22Rv1 (cell line): Measurements from ENCODE around the gene ZMYND19.

Experiments
- H3K27ac ChIP-seq: fragments of 450-650 bp; 2 replicates; pipeline ENCODE4 v1.5.1; 2017
- CTCF ChIP-seq: fragments of 450-650 bp; IDR thresholded peaks from 2 replicates; pipeline ENCODE4 v1.5.1; 2017; ENCODE audit warnings: mild to moderate bottlenecking
- ZFX ChIP-seq: fragments of 450-650 bp; IDR thresholded peaks from 2 replicates; pipeline ENCODE4 v1.6.1; 2017; ENCODE audit warnings: antibody characterized with exemption, borderline replicate concordance

The ZMYND19 gene

GRCh38 chr9:137619240-137620047, 29.1 kb upstream of the ZMYND19 start:
- TF ChIP-seq ZFX (no peak), CTCF (no peak)

GRCh38 chr9:137618105-137619067, 28.1 kb upstream of the ZMYND19 start, which contains the start of gene EHMT1:
TSS of gene EHMT1 (plus strand) at chr9:137619005. CDS start at chr9:137619029, 24 bp downstream.
- H3K27ac ChIP-seq = peak within 1 kb of the TSS; percentile 100
- no peak for TF ChIP-seq ZFX
- TF ChIP-seq CTCF = peak; percentile 31

More at GRCh38 chr9:137619240-137620047, 29.1 kb upstream of the ZMYND19 start:
- peak overlapping the region; percentile 100 for H3K27ac ChIP-seq

GRCh38 chr9:137615387-137615871, 25.1 kb upstream of the ZMYND19 start:
- TF ChIP-seq ZFX (no peak), CTCF (no peak)
- H3K27ac ChIP-seq = peak overlapping the region; percentile 100

- peak overlapping the region; percentile 100 for H3K27ac ChIP-seq
Observed at GRCh38 chr9:137614631-137615386, 24.5 kb upstream of the ZMYND19 start.

GRCh38 chr9:137613738-137614523, 23.6 kb upstream of the ZMYND19 start:
- TF ChIP-seq CTCF = no peak
- TF ChIP-seq ZFX = no peak
- peak overlapping the region; percentile 100 for H3K27ac ChIP-seq

More at GRCh38 chr9:137614631-137615386, 24.5 kb upstream of the ZMYND19 start:
- TF ChIP-seq CTCF = peak; percentile 62
- no peak for TF ChIP-seq ZFX

GRCh38 chr9:137613259-137613658, 22.9 kb upstream of the ZMYND19 start:
- peak overlapping the region; percentile 100 for H3K27ac ChIP-seq
- no peak for TF ChIP-seq ZFX
- TF ChIP-seq CTCF = no peak
